GM18517 (cell line): Measurements from ENCODE around the gene SYT12.
"Not testable (repeated sequence)": the region's sequence is repeated elsewhere in the genome, so short reads cannot be mapped to it uniquely, and the experiment has no call there.

Experiments
- ATAC-seq: cut with Tn5 transposase; IDR thresholded peaks from one replicate; pipeline ENCODE4 v1.9.1; 2021; ENCODE audit warnings: mild to moderate bottlenecking, moderate library complexity; ENCODE audit not compliant: unreplicated experiment

Gene SYT12

DNA sequence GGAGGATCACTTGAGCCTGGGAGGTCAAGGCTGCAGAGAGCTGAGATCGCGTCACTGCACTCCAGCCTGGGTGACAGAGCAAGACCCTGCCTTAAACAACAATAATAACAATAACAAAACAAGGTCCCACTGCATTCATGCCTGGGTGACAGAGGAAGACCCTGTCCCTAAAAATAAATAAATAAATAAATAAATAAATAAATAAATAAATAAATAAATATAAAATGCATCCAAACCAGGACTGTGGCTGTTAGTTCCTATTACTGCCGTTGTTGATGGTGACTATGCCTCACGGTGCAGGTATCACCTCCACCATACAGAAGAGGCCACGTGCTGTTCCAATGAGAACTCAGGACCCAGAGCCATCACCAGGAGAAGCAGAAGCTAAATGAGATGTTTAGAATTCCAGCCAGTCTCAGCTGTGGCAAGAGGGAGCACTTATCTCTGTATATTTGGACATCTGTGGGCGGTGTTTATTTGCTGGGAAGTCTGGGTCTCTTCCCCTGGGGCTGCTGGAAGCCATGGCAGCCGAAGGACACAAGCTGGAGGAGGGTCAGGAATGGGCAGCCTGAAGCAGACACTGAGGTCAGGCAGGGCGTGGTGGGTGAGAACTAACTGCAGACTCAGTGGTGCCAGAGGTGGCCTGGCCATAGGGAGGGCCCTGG lies 26.2 kb upstream of the SYT12 start:
- no peak for ATAC-seq

DNA sequence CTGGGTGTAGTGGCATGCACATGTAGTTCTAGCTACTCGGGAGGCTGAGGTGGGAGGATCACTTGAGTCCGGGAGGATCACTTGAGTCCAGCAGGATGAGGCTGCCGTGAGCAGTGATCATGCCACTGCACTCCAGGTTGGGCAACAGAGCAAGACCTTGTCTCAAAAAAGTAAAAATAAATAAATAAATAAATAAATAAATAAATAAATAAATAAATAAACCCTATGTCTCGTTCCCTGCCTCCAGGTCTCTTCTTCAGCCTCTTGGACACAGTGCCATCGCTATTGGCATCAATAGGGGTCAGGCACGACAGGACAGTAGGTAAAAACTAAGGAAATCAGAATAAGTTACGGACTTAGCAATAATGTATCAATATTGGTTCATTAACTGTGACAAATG lies 23.4 kb upstream of the SYT12 start:
- ATAC-seq: no peak

DNA sequence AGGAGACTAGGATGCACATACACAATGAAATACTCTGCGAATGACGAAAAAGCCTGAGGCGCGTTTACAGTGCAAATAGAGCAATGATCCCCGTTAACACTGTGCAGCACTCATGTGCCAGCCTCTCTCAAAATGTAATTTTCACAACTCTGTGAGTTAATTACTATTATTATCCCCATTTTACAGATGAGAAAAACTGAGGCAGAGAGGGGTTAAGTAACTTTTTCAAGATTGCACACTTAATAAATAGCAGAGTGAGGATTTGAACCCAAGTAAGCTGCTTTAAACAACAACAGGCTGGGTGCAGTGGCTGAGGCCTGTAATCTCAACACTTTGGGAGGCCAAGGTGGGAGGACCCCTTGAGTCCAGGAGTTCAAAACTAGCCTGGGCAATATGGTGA lies 21.6 kb upstream of the SYT12 start:
- no peak for ATAC-seq

DNA sequence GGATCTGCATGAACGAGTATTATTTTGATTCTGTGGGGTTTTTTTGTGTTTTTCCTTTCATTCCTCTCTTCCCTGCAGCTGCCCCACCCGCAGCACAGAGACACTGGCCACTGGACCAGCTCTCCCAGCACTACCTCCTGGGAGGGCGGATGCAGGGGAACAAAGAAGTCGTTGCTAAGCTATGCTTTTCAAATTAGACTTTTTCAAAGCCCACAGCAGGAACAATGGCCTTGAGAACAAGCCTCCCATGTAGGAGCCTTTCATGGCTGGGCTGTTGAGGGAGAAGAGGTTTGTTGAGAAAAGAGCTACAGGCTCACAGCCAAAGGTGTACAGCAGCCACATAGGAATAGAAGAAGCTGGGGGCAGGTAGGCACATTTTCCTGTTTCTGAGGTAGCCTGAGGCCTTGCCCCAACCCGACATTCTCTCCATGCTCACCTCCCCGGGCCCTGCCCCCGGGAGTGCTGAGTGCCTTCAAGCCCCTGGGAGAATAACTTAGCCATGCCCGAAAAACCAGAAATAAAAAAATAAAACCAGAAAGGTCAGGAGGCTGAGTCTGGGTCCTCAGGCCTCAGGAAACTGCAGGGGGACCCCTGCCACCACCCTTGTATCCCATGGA lies 20.5 kb upstream of the SYT12 start:
- no peak for ATAC-seq

DNA sequence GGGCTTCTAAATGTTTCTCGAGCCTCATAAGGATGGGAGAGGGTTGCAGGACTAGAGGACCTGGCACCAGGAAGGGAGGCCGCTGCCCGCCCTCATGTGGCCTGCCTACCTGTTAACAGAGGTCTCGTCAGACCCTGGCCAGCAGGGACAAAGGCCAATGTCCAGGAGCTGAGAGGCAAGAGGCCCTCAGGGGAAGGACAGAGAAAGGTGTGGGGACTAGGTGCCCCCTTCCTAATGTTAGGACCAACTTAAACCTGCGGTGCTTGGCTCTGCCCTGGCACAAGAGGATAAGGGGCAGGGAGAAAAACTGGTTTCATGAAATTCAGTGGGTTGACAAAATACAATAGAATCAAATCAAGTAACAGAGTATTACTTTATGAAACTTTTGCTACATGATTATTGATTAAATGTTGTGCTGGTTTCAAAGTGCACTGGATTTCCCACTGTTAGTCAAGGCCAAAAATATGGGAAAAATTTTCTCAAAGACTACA lies 20.0 kb upstream of the SYT12 start:
- no peak for ATAC-seq

DNA sequence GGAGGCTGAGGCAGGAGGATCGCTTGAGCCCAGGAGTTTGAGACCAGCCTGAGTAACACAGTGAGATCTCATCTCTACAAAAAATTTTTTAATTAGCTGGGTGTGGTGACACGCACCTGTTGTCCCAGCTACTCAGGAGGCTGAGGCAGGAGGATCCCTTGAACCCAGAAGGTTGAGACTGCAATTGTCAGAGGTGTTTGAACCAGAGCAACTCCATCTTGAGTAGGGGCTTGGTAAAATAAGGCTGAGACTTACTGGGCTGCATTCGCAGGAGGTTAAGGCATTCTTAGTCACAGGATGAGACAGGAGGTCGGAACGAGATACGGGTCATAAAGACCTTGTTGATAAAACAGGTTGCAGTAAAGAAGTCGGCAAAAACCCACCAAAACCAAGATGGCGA lies 17.7 kb upstream of the SYT12 start:
- ATAC-seq: not testable (repeated sequence)

DNA sequence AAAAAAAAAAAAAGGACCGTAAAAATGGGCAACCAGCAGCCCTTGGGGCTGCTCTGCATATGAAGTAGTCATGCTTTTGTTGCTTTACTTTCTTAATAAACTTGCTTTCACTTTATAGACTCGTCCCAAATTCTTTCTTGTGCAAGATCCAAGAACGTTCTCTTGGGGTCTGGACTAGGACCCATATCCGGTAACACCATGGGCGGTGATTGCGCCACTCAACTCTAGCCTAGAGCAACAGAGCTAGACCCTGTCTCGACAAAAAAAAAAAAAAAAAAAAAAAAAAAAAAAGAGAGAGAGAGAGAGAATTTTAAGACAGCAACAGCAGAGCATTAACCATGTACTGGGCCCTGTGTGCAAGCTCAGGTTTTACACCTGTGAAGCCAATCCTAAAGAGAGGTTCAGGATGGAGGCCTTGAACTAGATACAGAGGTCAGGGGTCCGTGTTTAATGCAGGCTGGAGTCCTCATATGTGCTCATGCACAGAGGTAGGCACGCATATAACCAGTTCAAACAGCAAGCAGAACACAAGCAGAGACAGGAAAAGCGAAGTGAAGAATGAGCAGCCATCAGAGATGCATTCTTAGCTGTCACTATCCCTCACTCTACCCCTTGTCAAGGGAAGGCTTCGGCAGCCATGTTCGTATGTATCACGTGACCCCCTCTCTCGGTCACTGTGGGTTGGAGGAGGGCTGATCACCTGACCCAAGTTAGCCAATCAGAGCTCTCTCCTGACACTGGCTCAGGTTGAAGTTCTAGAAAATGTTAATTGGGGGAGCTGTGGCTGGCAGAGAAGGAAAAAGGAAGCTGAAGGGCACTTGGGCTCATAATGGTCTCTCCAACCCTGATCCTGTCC lies 16.7 kb upstream of the SYT12 start:
- no peak for ATAC-seq

DNA sequence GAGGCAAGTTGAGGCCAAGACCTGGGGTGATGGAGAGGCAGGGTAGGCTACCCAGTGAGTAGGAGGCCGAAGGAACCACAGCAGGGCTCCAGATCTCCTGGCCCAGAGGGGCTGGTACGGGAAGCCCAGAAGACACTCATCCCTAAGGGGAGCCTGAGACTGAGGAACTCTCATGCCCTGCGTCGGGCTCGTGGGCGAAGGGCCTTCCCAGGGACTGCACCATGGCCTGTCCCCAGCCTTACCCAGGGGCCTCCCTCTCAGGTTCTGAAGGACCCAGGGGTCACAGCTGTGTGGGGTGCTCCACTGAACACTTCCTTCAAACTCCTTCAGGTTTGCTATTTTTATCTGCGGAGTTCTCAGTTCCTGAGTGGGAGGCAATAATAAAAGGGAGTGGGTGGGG lies 15.8 kb upstream of the SYT12 start:
- ATAC-seq: no peak

DNA sequence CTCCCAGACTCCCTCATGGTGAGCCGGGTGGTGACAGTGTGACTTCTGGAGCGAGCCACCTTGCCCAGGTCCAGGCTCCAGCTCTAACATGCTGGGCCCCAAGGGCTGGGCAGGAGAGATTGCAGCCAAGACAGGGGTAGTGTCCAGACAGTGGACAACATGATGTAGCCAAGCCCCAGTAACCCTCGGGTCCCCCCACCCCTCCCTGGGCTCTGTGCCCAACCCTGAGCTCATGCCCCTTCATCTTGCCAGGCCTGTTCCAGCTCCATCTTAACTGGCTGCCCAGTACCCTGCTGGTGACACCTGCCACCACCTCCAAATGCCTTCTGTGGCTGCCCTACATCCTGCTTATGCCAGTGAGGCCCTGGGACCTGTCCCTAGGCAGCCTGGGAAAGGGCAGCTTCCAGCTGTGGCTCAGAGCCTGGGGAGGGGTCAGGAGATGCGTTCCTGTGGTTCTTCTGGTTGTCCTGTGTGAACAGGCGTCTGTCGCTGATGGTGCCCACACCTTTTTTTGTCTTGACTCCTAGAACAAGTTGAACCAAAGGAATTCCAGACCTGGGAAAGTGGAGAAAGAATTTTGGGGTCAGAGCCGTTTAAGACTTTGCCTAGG lies 12.5 kb upstream of the SYT12 start:
- ATAC-seq: no peak

DNA sequence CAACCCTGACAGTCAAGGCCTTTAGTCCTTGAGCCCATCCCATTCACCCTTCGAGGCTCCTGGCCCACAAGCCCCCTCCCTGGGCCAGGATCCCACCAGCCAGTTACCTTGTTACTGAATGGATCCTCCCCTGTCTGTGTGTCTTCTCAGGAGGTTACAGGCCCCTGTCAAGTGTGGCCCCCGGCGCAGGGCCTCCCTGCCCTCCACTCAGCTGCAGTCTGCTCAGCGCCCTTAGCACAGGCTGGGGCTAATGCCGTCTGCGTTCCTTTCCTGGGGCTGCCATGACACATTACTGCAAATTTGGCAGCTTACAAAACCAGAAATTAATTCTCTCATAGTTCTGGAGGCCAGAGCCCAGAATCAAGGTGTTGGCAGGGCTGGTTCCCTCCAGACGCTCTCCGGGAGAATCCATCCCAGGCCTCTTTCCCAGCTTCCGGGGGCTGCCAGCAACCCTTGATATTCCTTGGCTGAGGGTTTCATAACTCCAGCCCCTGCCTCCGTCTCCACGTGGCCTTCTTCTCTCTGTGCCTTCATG lies 9.4 kb upstream of the SYT12 start:
- ATAC-seq: no peak

DNA sequence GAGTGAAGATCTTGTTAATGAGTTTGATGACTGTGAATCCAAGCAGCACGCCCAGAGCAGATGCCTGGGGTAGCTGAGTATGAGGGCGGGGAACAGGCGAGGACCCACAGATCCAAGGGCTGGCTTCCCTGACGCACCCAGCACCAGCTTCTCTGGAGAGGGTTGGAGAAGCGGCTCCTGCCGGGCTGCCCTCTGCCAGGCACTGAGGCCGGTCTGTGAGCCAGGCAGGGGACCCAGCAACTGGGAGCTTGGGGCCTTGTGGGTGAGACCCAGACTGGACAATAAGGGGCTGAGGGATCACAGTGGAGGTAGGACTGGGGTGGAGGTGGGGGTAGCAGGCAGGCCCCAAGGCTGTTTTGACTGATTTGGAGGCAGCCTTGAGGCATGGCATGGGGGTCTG lies 8.6 kb upstream of the SYT12 start:
- ATAC-seq: no peak

DNA sequence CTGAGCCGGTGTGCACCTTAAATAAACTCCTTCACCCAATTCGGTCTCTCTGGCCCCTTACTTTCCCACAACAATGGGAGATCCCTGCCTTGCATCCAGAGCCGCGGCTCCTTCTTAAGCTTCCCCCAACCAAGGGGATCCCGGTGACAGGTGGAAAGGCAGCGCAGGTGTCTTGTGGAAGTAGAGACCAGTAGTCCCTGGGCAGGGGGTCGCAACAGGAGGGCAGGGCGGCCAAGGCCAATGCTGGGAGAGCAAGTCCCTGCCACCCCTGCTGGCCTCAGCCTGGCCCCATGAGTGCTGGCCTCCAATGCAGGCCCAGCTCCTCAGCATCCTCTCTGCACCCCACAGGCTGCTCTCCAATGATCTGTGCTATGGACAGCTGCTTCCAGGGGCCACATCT lies 7.9 kb upstream of the SYT12 start:
- ATAC-seq: no peak

DNA sequence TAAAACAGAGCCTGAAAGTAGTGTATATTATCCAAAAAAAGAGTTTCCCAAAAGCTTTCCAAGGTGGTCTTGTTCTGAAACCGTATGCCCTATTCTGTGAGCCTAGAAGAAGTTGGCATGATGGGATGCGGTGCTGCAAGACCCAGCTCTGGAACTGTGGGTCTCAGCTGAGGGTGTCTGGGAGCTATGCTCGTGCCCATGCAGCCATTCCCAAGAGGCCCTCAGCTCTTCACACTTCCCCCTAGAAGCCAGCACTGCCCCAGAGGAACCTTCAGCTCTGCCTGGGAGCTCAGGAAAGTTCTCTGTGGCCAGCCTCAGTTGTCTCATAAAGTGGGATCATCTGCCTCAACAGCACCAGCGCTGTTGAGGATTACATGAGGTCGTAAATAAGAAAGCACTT lies 6.4 kb upstream of the SYT12 start:
- ATAC-seq: no peak

DNA sequence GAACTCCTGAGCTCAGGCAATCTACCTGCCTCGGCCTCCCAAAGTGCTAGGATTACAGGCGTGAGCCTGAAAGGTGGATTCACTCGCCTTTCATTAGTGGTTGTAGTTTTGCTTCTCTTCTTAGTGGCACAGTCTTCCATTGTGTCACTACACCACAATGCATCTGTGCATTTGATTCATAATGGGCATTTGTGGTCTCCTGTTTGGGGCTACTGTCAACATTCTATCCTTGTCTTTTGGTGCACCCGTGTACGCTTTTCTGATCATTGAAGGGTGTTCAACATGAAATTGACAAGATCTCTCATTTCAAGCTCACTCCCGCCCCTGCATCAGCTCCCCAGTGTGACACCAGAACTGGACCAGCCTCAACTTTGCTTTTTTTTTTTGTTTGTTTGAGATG lies 2.0 kb upstream of the SYT12 start:
- ATAC-seq: no peak

DNA sequence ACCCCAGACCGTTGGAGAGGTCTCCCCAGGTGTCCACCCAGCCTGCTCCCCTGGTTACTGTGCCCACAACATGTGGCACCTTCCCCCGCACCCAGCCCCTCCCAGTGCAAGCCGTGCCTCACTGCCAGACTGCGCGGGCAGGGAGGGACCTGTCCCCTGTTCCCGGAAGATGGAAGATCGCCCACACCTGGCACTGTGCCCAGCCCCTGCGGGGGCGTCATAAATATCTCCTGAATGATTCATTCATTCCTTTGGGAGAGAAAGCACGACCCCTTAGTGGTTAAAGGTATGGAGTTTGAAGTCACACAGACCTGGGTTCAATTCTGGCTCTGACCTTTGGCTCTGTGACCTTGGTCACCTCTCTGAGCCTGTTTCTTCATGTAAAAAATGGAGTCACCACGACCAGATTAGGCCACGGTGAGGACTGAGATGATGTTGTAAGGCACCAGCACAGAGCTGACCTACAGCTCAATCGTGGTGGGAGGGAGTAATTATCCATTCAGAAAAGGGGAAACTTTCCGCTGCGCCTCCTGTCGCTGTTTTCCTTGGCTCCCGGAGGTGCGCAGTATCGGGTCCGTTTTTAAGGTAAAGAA lies 497 bp upstream of the SYT12 start:
- ATAC-seq: no peak

DNA sequence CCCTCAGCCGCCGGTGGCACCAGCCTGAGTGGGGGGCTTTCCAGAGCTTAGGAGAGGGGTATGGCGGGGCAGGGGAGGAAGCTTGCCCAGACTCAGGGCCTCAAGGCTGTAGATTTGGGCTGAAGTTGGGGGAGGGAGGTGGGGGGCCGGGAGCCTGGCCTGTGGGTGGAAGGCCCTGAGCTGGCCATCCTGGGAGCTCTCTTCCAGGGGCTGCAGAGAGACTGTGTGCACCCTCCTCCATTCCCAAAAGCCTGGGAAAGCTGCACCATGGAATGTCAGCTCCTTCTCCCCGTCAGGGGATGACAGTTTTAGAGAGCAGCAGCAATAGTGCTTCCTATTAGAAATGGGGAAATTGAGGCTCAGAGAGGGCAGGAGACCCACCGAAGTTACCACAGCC lies 1.0 kb downstream of the SYT12 start:
- no peak for ATAC-seq

DNA sequence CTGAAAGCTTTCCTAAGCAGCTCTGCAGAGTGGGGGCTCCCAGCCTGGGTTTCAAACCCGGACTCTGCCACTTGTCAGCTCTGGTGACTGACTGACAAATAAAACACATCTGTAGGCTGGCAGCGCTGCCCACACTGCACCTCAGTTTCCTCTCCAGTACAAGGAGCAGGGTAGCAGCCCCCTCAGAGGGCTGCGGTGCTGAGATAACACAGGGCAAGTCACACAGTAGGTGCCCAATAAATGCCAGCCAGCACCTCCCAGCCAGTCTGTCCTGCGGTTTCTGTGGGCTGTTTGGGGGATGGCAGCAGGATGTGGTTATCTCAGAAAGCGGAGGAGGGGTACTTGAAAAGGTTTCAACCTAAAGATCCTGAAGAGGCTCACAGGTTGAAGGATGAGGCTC lies 1.5 kb downstream of the SYT12 start:
- no peak for ATAC-seq

DNA sequence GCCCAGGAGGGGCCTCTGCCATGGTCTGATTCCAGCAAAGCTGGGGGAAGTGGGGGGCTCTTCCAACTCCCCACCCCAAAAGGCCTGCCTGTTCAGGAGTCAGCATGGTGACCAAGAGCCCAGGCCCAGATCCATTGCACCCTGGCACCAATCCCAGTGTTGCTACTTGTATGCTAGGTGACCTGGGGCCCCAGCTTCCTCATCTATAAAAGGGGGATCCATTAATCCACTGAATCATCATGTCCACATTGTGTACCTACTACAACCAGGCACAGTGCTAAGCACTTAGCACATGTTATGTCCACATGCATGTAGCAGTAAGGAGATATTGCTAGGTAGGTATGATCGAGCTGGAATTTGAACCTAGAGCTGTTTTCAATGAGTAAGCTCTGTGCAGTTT lies 2.0 kb downstream of the SYT12 start:
- ATAC-seq: no peak

DNA sequence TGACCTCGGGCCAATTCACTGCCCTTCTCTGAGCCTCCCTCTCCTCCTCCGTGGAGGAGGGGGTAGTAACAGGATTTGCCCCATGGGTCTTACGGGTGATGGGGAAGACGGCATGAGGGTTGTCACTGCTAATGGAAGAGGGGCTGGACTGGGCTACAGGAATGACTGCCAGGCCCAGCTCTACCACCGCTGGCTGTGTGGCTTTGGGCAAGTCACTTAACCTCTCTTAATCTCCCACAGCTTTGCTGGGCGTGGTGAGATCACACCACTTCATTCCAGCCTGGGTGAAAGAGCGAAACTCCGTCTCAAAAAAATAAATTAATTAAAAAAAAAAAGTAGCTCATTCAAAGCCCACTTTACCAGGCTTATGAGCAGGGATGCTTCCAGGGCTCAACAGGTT lies 2.8 kb downstream of the SYT12 start:
- no peak for ATAC-seq

DNA sequence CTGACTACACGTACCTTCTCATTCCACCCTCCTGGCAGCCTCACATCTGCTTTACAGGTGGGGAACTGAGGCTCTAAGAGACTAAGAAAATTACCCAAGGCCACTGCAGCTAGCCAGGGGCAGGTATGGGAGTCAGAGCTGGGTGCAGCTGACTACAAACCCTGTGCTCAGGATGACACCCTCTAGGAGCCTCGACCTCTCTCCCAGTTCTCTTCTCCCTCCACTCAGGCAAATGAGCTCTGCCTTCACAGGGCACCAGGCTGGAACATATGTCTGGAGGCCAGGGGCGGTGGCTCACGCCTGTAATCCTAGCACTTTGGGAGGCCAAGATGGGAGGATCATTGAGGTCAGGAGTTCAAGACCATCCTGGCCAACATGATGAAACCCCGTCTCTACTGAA lies 4.0 kb downstream of the SYT12 start:
- ATAC-seq: no peak

DNA sequence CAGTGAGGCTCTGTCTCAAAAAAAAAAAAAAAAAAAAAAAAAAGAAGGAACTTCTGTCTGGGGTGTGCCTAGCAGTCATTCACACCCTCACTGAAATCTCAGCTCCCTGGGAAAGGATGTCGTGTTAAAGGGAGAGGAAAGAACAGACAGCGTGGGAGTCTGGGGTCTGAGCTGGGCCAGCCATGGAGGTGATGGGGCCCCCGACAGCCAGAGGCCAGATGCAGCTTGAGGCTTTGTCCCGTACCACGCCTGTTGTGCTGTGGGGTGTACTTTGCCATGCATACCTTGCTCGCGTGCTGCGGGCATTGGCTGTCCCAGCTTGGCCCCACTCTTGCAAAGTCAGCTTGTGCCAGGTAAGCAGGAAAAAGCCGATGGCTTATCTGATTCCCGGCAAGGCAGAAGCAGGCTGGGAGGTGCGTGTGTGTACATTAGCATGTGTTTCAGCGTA lies 4.6 kb downstream of the SYT12 start:
- ATAC-seq: no peak
